Fibroblast of gingiva (primary cell): ENCODE measurements around the gene TBC1D16.
A peak's percentile ranks its signal among the peaks of the same experiment; 100 is the strongest.

ENCODE experiments used
- DNase-seq: peaks from one replicate; pipeline ENCODE4 v3.0.0-alpha.2; 2011; ENCODE audit warnings: low read depth

TBC1D16 gene

DNA sequence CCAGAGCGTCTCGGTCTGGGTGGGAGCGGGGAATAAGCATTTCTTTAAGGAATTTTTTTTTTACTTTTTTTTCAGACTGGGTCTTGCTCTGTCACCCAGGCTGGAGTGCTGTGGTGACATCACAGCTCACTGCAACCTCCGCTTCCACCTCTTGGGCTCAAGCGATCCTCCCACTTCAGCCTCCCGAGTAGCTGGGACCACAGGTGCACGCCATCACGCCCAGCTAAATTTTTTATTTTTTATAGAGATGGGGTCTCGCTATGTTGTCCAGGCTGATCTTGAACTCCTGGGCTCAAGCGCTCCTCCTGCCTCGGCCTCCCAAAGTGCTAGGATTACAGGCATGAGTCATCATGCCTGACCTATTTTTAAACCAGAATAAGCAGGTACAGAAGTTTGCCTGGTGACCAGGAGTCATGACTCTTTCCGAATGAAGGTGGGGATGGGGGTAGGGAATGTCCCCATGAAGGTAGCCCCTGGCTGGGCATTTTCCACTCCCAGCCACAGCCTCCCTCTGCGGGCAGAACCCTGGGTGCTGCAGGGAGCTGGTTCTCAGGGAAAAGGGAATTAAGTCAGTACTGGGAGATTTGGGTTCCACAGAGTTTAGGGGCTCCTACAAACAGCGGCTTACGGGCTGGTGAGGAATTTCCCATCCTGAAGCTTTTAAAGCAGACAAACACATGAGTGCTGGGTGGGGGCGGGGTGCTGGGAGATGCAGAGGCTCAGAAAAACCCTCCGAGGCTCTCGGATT is 48.3 kb downstream of the TBC1D16 start:
- DNase-seq: no peak

DNA sequence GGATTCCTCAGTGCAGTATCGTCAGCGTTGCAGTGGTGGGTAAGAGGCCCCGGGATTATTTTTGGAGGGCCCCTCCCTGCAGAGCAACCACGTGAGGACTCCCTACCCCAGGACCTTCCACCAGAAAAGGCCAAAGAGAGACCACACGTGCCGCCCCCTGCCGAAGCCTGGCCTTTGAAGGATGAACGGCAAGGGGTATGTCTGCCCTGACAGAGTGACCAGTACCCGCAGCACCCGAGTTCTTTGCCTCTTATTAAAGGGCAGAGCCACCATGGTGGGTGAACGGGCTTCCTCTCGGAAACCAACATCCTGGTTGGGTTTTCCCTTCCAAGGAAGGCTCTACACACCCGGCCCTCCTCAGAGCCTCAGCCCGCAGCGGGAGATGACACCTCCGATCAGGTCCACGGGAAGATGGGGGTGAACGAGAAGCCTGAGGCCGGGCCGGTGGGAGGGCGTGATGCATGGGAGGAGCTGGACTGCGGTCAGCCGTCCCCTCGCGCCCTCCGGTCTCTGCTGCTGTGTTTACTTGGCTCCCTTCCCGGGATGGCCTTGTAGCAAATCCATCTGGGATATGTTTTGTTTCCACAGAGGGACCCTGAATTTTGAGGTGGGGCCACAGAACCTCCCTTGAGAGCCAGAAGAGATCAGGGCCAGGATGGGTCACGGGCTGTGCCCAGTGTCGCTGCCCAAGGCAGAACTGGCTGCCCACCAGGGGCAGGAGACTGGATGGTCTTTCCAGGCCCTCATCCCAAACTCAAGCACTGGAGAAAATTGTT is 49.1 kb downstream of the TBC1D16 start:
- DNase-seq: peak; percentile 60

DNA sequence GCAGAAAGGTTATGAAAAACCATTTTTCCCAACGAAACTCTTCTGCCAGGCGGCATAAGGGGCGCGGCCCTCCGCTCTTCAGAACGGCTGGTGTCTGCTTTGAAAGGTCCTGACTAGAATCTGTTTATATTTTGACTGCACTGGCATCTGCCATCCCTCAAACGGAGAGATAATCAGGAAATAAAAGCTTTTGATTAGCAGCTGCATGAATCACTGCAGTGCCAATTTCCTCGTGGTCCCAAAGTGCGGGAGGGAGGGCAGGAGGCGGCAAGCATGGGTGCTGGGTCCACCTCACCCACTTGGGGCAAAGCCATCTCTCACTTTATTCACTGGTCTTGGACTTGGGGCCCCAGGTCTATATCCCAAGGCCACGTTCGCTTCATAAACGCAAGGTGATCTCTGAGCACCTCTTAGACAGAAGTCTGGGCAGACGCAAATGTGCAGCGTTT is 49.7 kb downstream of the TBC1D16 start:
- no peak for DNase-seq

DNA sequence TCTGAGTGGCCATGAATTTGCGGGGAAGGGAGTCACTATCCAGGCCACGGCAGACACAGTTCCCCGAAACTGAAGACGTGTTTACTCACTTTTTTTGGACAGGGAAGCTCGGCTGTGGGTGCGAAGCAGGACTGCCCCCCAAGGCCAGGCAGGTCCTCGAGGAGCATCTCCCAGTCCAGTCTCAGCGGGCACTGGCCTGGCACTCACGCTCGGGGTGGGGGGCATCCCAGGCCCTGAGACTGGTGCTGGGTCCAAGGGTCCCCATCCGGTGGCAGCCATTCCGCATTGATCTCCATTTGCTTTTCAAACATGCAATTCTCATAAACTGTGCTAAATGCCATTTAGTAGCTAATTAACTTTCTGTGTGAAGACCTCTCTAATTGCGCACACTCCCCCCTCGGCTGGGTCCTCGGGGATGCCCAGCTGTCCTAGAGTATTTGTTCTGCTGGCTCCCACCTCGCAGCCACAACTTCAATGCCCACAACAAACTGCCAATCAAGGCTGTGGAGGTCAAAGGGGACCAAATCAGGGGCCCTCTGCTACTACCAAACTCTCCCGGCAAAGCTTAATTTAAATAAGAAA is 50.2 kb downstream of the TBC1D16 start:
- no peak for DNase-seq

DNA sequence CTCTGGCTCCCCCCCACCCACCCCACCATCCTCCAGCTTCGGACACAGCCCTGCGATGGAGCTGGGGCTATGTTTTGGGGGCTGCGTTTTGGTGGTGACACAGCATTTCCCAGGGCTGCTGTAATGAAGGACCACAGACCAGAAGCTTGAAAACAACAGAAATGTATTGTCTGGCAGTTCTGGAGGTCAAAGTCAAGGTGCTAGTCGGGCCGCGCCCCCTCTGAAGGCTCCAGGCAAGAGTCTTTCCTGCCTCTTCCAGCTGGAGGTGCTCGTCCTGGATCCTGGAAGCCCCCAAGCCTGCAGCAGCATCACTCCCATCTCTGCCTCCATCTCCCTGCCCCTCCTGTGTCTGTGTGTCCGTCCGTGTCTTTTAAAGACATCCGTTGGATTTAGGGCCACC is 50.8 kb downstream of the TBC1D16 start:
- no peak for DNase-seq

DNA sequence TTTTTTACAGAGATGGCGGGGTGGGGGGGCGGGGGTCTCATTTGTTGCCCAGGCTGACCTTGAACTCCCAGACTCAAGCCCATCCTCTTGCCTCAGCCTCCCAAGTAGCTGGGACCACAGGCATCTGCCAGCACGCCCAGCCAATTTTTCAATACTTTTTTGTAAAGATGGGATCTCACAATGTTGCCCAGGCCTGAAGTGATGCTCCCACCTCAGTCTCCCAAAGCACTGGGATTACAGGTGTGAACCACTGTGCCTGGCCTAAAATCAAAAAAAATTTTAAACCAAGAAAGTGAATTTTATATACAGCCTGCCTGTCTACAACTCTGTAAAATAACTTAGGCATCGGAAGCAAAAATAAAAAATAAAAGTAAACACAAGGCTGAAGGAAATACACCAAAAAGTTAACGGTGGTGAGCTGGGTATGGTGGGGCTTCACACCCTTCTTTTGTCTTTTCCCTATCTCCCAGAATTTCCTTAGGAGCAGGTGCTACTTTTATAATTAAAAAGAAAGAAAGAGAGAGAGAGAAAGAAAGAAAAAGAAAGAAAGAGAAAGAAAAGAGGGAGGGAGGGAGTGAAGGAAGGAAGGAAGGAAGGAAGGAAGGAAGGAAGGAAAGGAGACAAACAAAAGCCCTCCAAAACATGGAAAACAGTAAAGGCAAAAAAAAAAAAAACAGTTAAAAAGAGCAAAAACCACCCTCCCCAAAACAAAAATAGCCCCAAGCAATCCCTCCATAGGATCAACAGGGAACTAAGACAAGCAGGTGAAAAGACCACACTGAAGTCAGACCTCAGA is 51.4 kb downstream of the TBC1D16 start:
- no peak for DNase-seq

DNA sequence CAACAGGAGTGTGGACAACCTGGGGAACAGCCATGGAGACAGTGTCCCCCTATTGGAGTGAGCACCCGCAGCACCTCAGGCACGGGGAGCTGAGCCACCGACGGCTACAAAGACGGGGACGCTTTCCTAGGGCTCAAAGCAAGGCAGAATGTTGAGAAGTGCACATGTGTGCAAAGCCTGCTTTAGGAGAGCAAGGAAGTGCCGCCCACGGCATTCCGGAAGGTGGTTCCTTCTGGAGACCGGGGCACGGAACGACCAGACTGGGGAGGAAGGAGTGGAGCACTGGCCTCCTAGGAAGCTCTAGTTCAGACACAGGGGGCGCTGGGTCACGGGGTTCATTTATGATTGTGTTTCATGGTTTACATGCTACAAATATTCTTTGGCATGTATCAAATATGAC is 52.2 kb downstream of the TBC1D16 start:
- DNase-seq: no peak

DNA sequence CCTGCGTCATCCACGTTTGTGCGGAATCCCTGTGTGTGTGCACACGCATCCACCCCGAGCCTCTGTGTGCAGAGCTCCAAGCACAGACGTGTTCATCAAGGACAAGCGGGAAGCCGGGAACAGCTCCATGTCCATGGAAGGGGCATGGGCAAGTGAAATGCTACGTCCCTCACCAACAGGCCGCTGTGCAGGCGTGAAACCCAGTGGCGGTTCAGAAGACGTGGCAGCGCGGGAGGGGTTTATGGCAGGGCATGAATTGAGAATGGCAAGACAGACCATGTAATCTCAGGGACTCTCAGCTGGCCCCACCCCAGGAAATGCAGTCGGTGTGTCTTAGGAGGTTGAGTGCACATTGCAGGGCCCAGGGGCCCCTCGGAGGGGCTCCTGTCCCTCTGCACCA is 52.7 kb downstream of the TBC1D16 start:
- no peak for DNase-seq

DNA sequence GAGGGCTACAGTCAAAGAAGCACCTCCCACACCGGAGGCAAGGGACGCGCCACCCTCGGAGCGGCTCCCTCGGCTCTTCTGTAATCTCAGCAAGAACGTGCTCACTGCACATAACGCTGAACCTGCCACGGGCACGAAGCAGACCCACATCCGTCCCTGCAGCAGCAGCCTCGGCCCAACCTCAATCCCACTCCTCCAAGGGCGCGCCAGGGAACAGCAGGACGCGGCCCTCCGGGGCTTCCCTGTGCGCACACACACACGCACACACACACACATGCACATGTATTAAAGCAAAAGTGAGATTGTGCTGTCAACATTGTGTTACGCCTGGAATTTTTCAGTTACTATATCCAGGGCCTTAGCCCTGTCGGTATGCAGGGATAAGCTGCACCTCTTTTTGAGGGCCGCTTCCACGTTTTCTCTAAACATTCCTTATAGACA is 54.0 kb downstream of the TBC1D16 start:
- no peak for DNase-seq

DNA sequence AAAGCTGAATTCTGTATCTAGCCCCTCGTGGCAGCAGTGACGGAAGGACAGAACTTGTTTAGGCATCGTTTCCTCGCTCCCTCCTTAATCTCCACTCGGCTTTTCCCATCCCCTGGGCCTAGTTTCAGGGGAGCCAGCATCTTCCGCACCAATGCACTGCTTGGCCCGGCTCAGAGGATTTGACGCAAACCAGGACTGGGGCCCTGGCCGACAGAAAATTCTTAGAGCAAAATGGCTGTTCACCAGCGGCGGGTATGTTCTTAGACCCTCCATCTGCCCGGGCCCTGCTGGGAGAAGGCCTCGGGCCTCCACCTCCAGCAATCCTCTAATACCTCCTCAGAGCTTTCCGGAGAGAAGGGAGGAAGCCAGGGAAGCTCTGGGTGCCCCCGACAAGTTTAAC is 54.6 kb downstream of the TBC1D16 start:
- no peak for DNase-seq

DNA sequence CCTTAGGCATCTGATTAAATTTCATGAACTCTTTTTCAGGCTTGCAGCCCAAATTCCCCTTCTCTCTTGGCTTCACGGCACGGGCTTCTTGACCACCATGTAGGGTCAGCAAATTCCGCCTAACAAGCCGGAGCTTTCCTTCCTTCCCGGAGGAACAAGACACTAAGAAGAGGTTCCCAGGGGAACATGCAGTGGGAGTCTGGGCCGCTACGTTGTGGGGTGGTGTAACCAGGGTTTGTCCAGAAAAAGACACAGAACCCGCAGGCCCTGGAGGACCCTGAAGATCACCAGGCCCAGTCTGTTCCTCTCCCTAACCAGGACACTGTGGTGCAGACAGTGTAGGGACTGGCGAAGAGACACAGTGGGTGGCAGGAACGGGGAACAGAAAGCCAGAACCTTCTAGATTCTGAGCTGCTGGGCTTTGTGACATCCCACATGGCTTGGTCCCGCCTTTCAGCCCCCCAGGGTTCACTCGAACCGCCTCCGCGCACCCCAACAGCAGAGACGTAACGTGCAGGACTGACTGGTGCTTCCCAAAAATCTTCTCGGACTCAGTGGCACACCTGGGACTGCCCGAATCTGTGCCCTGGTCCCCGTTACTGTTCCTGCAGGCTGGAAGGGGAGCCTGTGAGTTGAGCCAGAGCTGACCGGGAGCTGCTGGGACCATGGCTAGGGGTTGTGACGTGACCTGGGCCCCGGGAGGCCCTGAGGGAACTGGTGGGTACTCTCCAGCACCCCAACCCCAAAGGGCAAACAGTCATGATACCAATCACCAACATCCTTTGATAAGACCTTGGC is 55.2 kb downstream of the TBC1D16 start:
- DNase-seq: no peak

DNA sequence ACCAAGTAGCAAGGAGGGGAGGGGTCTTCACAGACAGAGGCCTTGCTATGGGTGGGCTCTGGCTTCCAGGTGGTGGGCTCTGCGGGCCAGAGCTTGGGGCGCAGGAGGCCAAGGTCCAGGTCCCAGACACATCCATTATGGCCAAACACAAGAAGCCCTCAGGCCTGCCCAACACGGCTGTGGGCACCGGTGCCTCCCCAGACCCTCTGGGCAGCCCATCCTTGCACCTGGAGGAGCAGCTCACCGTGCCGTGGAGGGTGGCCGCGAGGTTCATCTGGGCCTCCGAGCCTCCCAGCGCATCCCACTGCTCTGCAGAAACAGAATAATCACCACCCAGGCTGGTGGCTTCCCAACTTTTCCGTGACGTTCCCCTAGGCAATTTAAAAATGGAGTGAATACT is 55.9 kb downstream of the TBC1D16 start:
- DNase-seq: no peak

DNA sequence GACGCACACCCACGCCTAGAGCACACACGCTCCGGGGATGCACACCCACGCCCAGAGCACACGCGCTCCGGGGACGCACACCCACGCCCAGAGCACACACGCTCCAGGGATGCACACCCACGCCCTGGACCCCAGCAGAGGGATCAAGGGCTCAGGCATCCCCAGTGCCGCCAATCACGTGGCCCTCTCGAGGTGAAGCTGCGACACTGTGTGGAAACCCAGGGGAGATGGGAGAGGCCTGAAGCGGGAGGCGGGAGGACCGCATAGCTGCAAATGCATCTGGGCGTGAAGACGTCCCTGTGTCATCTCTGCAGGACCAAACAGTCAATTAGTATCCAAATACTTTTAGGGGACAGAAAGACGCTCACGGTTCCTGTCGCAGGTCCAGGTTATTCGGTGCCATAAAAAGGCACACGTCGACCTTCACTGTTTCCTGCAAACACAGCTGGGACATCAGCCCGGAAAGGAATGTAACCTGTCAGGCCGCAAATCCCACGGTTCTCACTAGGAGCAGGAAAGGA is 56.4 kb downstream of the TBC1D16 start:
- no peak for DNase-seq

DNA sequence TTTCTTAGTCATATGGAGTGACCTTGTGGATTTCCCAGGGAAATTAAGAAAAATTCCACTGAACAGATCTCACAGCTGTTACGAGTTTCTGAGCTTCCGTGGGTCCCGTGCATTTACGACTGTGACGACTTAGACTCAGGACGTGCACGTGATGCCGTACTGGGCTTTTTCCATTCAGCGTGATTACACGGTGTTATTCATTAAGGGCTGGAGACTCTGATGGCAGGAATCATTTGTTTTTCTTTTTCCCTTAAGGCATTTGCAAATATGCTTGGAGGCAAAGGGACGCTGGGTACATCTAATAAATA is 57.2 kb downstream of the TBC1D16 start:
- DNase-seq: peak; percentile 65

DNA sequence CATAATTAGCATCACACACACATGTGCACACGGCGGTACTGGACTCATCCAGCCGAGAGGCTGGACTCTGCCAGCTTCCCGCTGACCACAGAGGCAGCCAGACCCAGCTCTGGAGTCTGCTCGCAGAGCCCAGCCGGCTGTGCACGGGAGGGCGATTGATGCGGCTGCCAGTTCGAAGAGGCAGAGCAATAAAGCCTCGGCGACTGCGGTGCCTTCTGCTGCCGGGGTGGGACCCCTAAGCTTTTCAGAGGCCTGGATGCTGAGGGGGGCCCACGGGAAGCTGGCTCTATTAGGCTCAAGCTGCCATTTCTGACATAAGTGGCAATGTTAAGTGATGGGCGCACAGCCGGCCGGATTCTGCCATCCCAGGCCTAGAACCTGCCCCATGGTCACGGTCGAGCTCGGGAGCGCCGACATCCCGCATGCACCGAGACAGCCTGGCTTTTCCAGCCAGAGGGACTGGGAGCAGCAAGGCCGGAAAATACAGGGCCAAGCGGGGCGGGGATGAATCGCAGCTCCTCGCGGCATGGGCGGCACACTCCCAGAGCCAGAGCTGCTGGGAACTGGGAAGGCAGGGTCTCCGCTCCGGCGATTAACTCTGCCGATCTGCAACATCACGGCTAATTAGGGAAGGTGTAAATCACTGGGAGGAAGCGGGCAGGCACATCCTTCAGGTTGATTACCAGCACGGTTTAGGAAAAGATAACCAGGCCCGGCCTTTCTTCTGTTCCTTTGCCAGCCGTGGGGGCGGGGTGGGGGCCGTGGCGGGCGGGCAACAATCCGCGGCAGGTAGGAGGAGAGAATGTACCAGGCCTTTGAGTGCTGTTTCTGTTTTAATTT is 57.7 kb downstream of the TBC1D16 start:
- DNase-seq: no peak

DNA sequence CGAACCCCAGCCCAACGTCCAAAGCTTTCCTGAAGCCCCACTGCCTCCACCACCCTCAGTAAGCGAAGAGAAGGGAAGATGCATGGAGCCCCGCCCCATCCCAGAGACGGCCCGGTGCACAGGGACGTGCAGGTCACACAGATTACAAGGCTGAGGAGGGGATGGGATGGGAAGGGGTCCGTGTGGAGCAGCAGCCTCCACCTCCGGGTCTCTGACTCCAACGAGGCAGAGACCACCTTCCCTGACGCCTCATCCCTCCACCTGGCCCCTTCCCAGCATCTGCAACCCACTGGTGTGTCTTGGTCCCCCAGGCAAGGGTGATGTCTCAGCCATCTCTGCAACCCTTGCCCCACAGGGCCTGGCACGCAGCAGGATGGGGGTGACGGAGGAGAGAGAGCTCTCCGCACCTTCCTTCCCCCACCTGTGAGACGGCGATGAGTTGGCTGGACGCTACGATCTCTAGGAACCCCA is 58.5 kb downstream of the TBC1D16 start:
- no peak for DNase-seq

DNA sequence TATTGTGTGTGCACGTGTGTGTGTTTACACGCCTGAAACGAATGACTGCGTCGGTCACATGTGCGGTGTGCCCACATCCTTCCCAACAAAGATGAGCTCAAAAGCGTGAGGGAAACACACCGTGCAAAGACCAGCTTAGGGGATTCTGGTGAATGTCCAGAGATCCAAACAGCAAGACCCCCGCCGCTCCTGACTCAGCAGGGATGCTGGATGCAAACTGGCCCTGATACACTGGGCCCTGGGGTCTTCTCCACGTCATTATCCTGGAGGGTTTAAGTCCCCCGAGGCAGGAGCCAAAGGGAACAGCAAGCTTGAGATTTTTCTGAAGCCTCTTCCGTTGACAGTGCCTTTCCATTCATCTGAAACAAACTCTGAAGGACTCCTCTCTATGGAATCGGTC is 59.2 kb downstream of the TBC1D16 start:
- DNase-seq: no peak

DNA sequence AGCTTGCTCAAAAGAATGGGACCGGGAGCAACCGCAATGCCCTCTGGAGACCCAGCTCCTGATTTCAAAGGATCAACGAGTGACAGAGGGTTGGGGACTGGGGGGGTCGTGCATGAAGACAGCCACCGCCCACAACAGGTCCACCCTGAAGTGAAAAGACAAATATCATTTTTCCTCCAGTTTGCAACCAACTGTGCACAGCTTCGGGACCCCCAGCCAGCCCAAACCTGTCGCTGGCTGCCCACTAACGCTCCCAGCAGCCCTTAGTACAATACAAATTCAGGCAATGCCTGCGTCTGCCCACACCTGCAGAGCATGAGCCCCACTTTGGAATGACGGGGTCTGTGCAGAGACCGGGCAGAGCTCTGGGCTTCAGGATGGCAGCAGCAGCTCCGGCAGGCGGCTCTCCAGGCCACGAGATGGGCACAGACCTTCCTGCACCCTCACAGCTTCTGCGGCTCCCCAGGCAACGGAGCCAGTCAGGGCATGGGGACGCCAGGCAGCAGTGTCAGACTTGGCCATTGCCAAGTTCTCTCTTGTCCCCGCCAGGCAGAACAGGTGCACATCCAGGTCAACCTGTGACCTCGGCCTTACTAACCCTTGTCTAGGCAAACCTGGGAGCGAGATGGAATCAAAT is 60.1 kb downstream of the TBC1D16 start:
- no peak for DNase-seq

DNA sequence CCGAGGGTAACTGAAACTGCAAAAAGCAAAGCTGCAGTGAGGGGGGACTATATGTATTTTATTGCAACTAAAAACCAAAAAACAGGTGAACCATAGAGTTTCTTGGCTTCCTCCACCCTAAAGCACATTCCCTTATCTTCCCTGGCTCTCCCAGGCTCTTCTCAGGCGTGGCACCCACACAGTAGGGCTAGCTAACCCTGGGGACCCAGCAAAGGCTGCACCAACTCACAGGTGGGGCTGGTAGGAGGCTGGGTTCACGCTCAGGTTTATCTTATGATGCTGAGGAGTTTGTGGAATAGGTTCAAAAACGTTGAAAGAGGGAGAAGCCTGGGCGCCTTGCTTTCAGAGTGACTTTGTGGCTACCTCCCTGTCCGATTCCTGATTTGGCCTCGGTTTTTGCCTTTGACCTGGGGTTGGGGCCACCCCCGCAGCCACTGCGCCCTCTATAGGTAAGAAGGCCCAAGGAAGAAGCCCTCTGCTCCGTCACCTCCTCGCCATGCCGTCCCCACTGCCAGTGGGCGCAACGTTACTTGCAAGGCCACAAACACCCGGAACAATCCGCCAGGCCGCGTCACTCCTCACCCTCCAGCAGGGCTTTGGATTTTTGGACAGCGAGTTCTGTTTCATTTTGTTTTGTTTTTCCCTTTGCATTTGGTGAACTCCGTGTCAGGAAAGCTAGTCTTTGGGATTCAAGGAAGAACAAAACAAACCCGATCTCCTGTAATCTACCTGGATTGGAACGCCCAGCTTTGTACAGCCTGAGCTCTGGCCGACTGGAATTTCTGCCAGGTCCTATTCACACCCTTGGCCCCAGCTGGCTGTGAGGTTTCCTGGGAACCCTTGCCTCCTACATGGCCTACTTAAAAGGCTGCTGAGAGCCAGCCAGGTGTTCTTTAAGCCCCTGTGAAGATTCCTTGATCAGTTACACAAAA is 60.8 kb downstream of the TBC1D16 start:
- no peak for DNase-seq
